ENCODE data around the gene AGBL3.

The AGBL3 gene

GRCh38 chr7:134986363-134987251, at the start of gene AGBL3:
Gene AGBL3, plus strand, starts transcription at chr7:134986508. Its CDS starts 1,426 bp downstream, at chr7:134987934.
- DNase-seq: peak; percentile 80 to 83

GRCh38 chr7:134936893-134937510, 49.3 kb upstream of the AGBL3 start:
- no peak for DNase-seq

GRCh38 chr7:134938141-134938540, 48.2 kb upstream of the AGBL3 start:
- DNase-seq: no peak

- DNase-seq: no peak
Observed at GRCh38 chr7:134939136-134939535, 47.2 kb upstream of the AGBL3 start.

- DNase-seq: no peak
Observed at GRCh38 chr7:134940729-134941128, 45.6 kb upstream of the AGBL3 start.

GRCh38 chr7:134941185-134941900, 45.0 kb upstream of the AGBL3 start:
- no peak for DNase-seq

GRCh38 chr7:134941952-134942351, 44.4 kb upstream of the AGBL3 start:
- no peak for DNase-seq

GRCh38 chr7:134942690-134943466, 43.4 kb upstream of the AGBL3 start:
- DNase-seq: no peak

GRCh38 chr7:134943785-134944400, 42.4 kb upstream of the AGBL3 start:
- peak in 1 of 2 experiments; percentile 1 for DNase-seq

- no peak for DNase-seq
Observed at GRCh38 chr7:134945691-134946090, 40.6 kb upstream of the AGBL3 start.

- DNase-seq: no peak
Observed at GRCh38 chr7:134946260-134946659, 40.0 kb upstream of the AGBL3 start.

GRCh38 chr7:134947329-134947728, 39.0 kb upstream of the AGBL3 start:
- no peak for DNase-seq

GRCh38 chr7:134947831-134948230, 38.5 kb upstream of the AGBL3 start:
- no peak for DNase-seq

GRCh38 chr7:134948246-134948645, 38.1 kb upstream of the AGBL3 start:
- no peak for DNase-seq

- DNase-seq: no peak
Observed at GRCh38 chr7:134948736-134949135, 37.6 kb upstream of the AGBL3 start.

- DNase-seq: no peak
Observed at GRCh38 chr7:134949171-134949570, 37.1 kb upstream of the AGBL3 start.

- peak; percentile 47 to 61 for DNase-seq
Observed at GRCh38 chr7:134954197-134955082, 31.9 kb upstream of the AGBL3 start.

- no peak for DNase-seq
Observed at GRCh38 chr7:134957005-134957404, 29.3 kb upstream of the AGBL3 start.

- DNase-seq: no peak
Observed at GRCh38 chr7:134959810-134960209, 26.5 kb upstream of the AGBL3 start.

- DNase-seq: peak in 1 of 2 experiments; percentile 5
Observed at GRCh38 chr7:134962270-134962780, 24.0 kb upstream of the AGBL3 start.

- DNase-seq: no peak
Observed at GRCh38 chr7:134963036-134963435, 23.3 kb upstream of the AGBL3 start.
